T-helper 17 cell (primary cell): ENCODE measurements around the gene GPR37. TPM values are rescaled to one million over a fixed set of nuclear protein-coding genes. Genes with fewer than 3 reads are reported as not detected.

ENCODE experiments used
- ATAC-seq: fragments of 150-1000 bp; cut with Tn5 transposase; 2 replicates; pipeline ENCODE4 v1.10.0; 2021; ENCODE audit warnings: mild to moderate bottlenecking, moderate library complexity
- DNase-seq, 3 donors: peaks; one replicate each; pipeline versions ENCODE4 v3.0.0 to v3.0.0-alpha.2; 2020 to 2021
- H3K9me3 ChIP-seq: one replicate; pipeline ENCODE4 v1.7.0; 2013; ENCODE audit warnings: low read length, mild to moderate bottlenecking; ENCODE audit not compliant: control insufficient read depth, poor library complexity, severe bottlenecking
- H3K27ac Mint-ChIP-seq: one replicate; pipeline ENCODE4 v1.8.0; 2022; ENCODE audit warnings: mild to moderate bottlenecking, moderate library complexity, mixed read lengths
- H3K27me3 Mint-ChIP-seq: one replicate; pipeline ENCODE4 v1.8.0; 2022; ENCODE audit warnings: mixed read lengths
- H3K36me3 Mint-ChIP-seq: one replicate; pipeline ENCODE4 v1.8.0; 2022; ENCODE audit warnings: low read depth, mixed read lengths
- H3K4me1 Mint-ChIP-seq: one replicate; pipeline ENCODE4 v1.8.0; 2022; ENCODE audit warnings: mild to moderate bottlenecking, mixed read lengths
- H3K4me3 Mint-ChIP-seq: one replicate; pipeline ENCODE4 v1.8.0; 2022; ENCODE audit warnings: mild to moderate bottlenecking, moderate library complexity, mixed read lengths
- total RNA-seq, 4 donors: library from RNA in 2 of 4; stranded (reverse) in 2 of 4; gene quantifications; one replicate each; pipeline ENCODE4 v1.2.3 and lab custom pipeline; 2022 to 2026

The GPR37 gene
- total RNA-seq, 2 donors from 2014 or later: not detected

DNA sequence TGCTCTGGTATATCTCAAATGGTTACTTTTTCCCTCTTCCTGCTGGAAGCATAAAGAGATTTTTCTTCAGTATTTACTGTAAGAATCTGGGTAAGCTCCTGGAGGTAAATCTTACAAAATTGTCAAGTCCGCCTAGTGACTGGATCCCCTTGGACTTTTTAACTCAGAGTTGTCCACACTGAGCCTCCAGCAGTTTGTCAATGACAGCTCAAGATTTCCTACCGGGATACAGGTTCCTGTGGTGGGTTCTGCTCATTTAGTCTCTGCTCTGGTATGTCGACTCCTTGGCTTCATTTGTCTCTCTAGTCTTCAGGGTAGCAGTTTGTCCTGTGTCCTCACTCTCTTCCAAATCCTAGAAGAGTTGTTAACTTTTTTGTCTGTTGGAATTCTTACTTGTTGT, 27.0 kb downstream of the GPR37 start:
- H3K36me3 Mint-ChIP-seq: no peaks in the 10 kb centered on the region
- H3K27me3 Mint-ChIP-seq: no peaks in the 10 kb centered on the region
- no peaks in the 10 kb centered on the region for H3K9me3 ChIP-seq
- no peak overlapping the region for H3K4me3 Mint-ChIP-seq
- DNase-seq (no peak), ATAC-seq (no peak)
- peaks cover 2% of the 10 kb centered on the region for H3K4me1 Mint-ChIP-seq
- no peak overlapping the region for H3K27ac Mint-ChIP-seq

- Mint-ChIP-seq H3K4me3 (no peak overlapping the region), H3K4me1 (peaks cover 2% of the 10 kb centered on the region), H3K36me3 (no peaks in the 10 kb centered on the region), H3K27me3 (no peaks in the 10 kb centered on the region), H3K27ac (no peak overlapping the region)
- DNase-seq (no peak), ATAC-seq (no peak)
- no peaks in the 10 kb centered on the region for H3K9me3 ChIP-seq
Measured at GRCh38 chr7:124737760-124738300, 27.8 kb downstream of the GPR37 start.

DNA sequence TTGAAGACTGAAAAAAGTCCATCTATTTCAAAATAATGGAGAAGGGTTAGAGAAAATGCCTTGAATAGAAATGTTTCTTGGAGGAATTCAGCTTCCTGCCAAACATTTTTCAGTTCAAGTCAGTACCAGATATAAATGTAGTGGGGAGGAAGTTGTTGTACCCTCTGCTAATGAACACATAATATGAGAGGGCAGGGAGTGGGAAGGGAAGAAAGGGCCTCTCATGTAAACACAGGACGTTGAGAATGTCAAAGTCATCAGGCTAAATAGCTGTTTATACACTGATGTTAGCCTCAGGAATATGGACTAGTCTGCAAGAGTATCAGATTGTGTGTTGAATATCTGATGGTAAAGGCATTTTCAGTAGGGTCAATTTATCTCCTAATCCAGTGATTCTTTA, 37.0 kb downstream of the GPR37 start:
- DNase-seq (no peak), ATAC-seq (no peak)
- Mint-ChIP-seq H3K27me3 (peaks cover 14% of the 10 kb centered on the region), H3K4me1 (no peaks in the 10 kb centered on the region), H3K36me3 (no peaks in the 10 kb centered on the region), H3K27ac (no peak overlapping the region), H3K4me3 (no peak overlapping the region)
- no peaks in the 10 kb centered on the region for H3K9me3 ChIP-seq

- Mint-ChIP-seq H3K36me3 (no peaks in the 10 kb centered on the region), H3K4me3 (no peak overlapping the region), H3K27me3 (peaks cover 6% of the 10 kb centered on the region), H3K27ac (no peak overlapping the region), H3K4me1 (no peaks in the 10 kb centered on the region)
- no peaks in the 10 kb centered on the region for H3K9me3 ChIP-seq
- ATAC-seq (no peak), DNase-seq (no peak)
Measured at GRCh38 chr7:124724507-124725192, 40.9 kb downstream of the GPR37 start.

DNA sequence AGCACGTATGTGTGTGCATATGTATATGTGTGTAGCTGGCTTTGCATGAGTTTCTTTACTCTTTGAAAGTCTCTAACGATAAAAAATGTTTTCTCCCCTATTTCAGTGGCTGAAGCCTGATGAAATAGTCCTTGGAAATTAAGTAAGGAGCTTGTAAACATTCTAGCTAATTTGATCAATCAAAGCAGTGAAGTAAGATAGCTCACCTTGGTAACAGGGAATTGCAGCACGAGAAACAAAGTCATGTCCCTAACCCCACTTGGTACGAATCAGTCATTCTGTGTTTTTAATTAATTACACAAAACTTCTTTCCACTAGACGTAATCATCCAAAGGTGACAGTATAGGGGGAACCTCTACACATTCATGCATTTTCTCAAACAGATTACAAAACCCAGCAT, 41.5 kb downstream of the GPR37 start:
- no peaks in the 10 kb centered on the region for H3K9me3 ChIP-seq
- H3K27ac Mint-ChIP-seq: no peak overlapping the region
- H3K27me3 Mint-ChIP-seq: peaks cover 6% of the 10 kb centered on the region
- H3K4me3 Mint-ChIP-seq: no peak overlapping the region
- no peaks in the 10 kb centered on the region for H3K4me1 Mint-ChIP-seq
- H3K36me3 Mint-ChIP-seq: no peaks in the 10 kb centered on the region
- DNase-seq: no peak
- no peak for ATAC-seq

DNA sequence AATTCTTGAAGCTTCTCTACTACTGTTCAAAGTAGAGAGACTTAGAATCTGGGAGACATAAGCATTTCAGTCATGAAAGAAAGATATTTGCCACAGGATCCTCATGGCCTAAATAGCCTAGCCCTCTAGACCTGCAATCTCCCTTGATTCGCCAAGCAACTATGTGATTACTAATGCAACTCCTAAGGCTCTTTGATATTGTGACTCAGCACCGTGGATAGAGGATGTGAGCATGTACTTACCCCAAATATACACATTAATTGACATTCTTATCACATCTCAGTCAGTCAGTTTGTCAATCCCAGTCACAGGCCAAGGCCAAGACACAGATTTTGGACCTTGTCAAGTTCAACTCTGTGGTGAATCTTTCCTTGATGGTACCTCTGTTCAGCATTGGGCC, 42.6 kb downstream of the GPR37 start:
- Mint-ChIP-seq H3K27ac (no peak overlapping the region), H3K36me3 (no peaks in the 10 kb centered on the region), H3K4me3 (no peak overlapping the region), H3K4me1 (no peaks in the 10 kb centered on the region), H3K27me3 (peaks cover 6% of the 10 kb centered on the region)
- DNase-seq: no peak
- ATAC-seq: no peak
- H3K9me3 ChIP-seq: no peaks in the 10 kb centered on the region

GRCh38 chr7:124722292-124722691, 43.3 kb downstream of the GPR37 start:
- H3K27ac Mint-ChIP-seq: no peak overlapping the region
- H3K4me3 Mint-ChIP-seq: no peak overlapping the region
- no peaks in the 10 kb centered on the region for H3K4me1 Mint-ChIP-seq
- H3K27me3 Mint-ChIP-seq: peaks cover 6% of the 10 kb centered on the region
- no peak for ATAC-seq
- H3K36me3 Mint-ChIP-seq: no peaks in the 10 kb centered on the region
- no peak for DNase-seq
- H3K9me3 ChIP-seq: no peaks in the 10 kb centered on the region

- no peaks in the 10 kb centered on the region for H3K9me3 ChIP-seq
- H3K36me3 Mint-ChIP-seq: no peaks in the 10 kb centered on the region
- no peak for ATAC-seq
- no peaks in the 10 kb centered on the region for H3K4me1 Mint-ChIP-seq
- peaks cover 6% of the 10 kb centered on the region for H3K27me3 Mint-ChIP-seq
- no peak for DNase-seq
- H3K27ac Mint-ChIP-seq: no peak overlapping the region
- no peak overlapping the region for H3K4me3 Mint-ChIP-seq
Measured at GRCh38 chr7:124720195-124720594, 45.4 kb downstream of the GPR37 start.

- ATAC-seq (no peak), DNase-seq (no peak)
- Mint-ChIP-seq H3K4me1 (no peaks in the 10 kb centered on the region), H3K36me3 (no peaks in the 10 kb centered on the region), H3K27me3 (no peaks in the 10 kb centered on the region), H3K4me3 (no peak overlapping the region), H3K27ac (no peak overlapping the region)
- no peaks in the 10 kb centered on the region for H3K9me3 ChIP-seq
Measured at GRCh38 chr7:124718032-124718766, 47.4 kb downstream of the GPR37 start.

DNA sequence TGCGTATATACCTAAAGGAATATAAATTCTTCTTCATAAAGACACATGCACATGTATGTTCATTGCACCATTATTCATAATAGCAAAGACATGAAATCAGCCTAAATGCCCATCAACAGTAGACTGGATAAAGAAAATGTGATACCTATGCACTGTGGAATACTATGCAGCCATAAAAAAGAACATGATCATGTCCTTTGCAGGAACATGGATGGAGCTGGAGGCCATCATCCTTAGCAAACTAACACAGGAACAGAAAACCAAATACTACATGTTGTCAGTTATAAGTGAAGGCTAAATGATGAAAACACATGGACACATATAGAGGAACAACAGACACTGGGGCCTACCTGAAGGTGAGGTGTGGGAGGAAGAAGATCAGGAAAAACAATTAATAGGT, 48.7 kb downstream of the GPR37 start:
- ATAC-seq: no peak

DNA sequence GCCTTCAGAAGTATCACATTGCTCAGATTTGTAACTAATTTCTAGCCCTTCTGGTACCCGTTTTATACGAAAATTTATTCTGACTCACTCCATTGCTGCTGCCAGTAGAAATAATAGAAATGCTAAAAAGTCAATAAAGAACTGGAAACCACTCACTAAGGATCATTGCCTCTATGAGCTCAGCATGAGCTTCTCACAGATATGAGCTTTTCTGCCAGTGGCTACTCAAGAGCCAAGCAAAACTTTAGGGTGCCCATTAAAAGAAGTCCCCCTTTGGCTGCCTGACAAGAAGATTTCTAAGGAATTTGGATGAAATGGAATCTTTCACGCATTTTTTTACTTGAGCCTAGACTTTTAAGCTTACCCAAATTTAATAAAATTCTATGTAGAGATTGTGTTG, 52.5 kb downstream of the GPR37 start:
- DNase-seq (no peak), ATAC-seq (no peak)
- no peaks in the 10 kb centered on the region for H3K36me3 Mint-ChIP-seq
- no peaks in the 10 kb centered on the region for H3K4me1 Mint-ChIP-seq
- H3K4me3 Mint-ChIP-seq: no peak overlapping the region
- H3K27me3 Mint-ChIP-seq: no peaks in the 10 kb centered on the region
- no peaks in the 10 kb centered on the region for H3K9me3 ChIP-seq
- H3K27ac Mint-ChIP-seq: no peak overlapping the region

More for the DNA sequence above, 48.7 kb downstream of the GPR37 start:
- Mint-ChIP-seq H3K4me3 (no peak overlapping the region), H3K27ac (no peak overlapping the region), H3K27me3 (no peaks in the 10 kb centered on the region), H3K4me1 (no peaks in the 10 kb centered on the region), H3K36me3 (no peaks in the 10 kb centered on the region)
- H3K9me3 ChIP-seq: no peaks in the 10 kb centered on the region
- DNase-seq: no peak

GRCh38 chr7:124712017-124712416, 53.6 kb downstream of the GPR37 start:
- H3K4me3 Mint-ChIP-seq: no peak overlapping the region
- ATAC-seq: no peak
- H3K27me3 Mint-ChIP-seq: no peaks in the 10 kb centered on the region
- no peak for DNase-seq
- H3K4me1 Mint-ChIP-seq: no peaks in the 10 kb centered on the region
- no peaks in the 10 kb centered on the region for H3K36me3 Mint-ChIP-seq
- H3K27ac Mint-ChIP-seq: no peak overlapping the region
- no peaks in the 10 kb centered on the region for H3K9me3 ChIP-seq

DNA sequence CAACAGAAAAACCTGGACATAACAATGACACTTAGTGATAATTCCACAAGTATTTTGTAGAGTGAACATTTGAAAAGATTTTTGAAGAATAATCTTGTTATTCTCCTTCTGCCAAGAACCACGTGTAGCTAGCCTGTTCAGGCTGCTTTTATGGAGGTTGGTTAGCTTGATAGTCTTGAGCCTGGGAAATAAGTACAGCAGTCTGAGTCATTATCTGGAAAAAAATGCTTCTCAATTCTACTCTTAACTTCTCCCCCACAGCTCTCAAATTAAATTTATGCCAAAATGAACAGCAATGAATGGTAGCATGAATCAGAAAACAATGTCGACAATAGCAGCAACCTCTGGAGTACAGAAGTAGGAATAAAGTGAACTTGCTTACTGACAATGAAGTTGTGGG, 63.2 kb downstream of the GPR37 start:
- H3K9me3 ChIP-seq: peaks cover 2% of the 10 kb centered on the region
- Mint-ChIP-seq H3K27ac (no peak overlapping the region), H3K27me3 (no peaks in the 10 kb centered on the region), H3K4me1 (no peaks in the 10 kb centered on the region), H3K36me3 (no peaks in the 10 kb centered on the region), H3K4me3 (no peak overlapping the region)
- DNase-seq: no peak
- no peak for ATAC-seq

DNA sequence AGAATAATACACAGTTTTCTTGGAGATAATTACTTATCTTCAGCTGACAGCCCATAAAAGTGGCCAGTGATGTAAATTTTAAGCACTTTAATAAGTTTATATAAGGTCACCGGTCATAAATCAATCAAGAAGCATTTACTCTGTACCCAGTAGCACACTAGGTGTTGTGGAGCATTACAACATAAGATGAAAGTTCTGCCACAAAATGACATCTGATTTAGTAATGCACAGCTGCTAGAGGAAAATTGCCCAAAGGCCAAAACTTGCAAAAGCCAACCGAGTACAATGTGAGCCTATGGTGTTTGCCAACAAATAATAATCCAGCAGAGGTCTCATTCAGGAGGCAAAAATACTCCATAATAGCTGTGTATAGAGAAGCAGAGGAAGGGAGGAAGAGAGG, 63.6 kb downstream of the GPR37 start:
- Mint-ChIP-seq H3K4me3 (no peak overlapping the region), H3K27me3 (no peaks in the 10 kb centered on the region), H3K4me1 (no peaks in the 10 kb centered on the region), H3K36me3 (no peaks in the 10 kb centered on the region), H3K27ac (no peak overlapping the region)
- DNase-seq (no peak), ATAC-seq (no peak)
- peaks cover 2% of the 10 kb centered on the region for H3K9me3 ChIP-seq
